SK-N-SH (cell line): ENCODE data around the gene FAM204A.

ENCODE experiments used
- CTCF ChIP-seq: fragments of 200-600 bp; sonication (generic); IDR thresholded peaks from 2 replicates; pipeline ENCODE4 v1.6.1; 2017; ENCODE audit warnings: antibody characterized with exemption, mild to moderate bottlenecking, moderate library complexity
- EP300 ChIP-seq, 2 experiments: IDR thresholded peaks; 2 replicates each; pipeline versions ENCODE4 v1.4.0 to v1.6.1; 2012; ENCODE audit warnings: borderline replicate concordance in 1 of 2, low read depth in 1 of 2, low read length in 1 of 2

GRCh38 chr10:118307220-118307619 lies 34.9 kb downstream of the FAM204A start:
- TF ChIP-seq EP300 (IDR thresholded peaks at IDR 0.05; ENCODE audit: borderline replicate concordance in 1 of 2, low read depth in 1 of 2, low read length in 1 of 2): no peak
- TF ChIP-seq CTCF: no peak
